ENCODE results near the gene SH3GL3. TPM values are rescaled to one million over a fixed set of nuclear protein-coding genes. Genes with fewer than 3 reads are reported as not detected.

The SH3GL3 gene
- total RNA-seq, 2 experiments from 2014 or later: not detected

DNA sequence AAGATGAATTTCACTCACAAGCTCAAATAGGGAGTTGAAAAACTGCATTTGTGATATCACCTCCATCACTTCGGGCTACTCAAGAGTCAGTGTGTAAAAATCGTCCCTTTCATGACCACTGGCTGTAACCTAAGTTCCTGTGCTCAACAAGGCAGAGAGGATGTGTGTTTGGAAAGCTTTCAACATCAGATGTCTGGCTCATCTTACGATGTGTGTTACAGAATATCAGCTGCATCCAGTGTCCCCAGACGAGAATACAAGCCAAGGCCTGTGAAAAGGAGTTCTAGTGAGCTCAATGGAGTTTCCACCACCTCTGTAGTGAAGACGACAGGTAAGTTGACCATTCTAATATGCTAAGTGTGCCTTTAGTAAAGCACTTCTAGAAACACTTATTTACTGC is 141.3 kb downstream of the SH3GL3 start:
- Histone ChIP-seq H3K36me3 (ENCODE audit: insufficient read depth, low read length) (no peaks in the 10 kb centered on the region), H3K4me1 (ENCODE audit: insufficient read depth, low read length, poor library complexity, severe bottlenecking) (no peaks in the 10 kb centered on the region), H3K4me3 (ENCODE audit: low read depth, low read length, poor library complexity, severe bottlenecking) (no peak overlapping the region), H3K79me2 (ENCODE audit: insufficient read depth, low read depth, low read length) (no peaks in the 10 kb centered on the region), H3K9me2 (ENCODE audit: insufficient read depth, low read length) (no peaks in the 10 kb centered on the region), H2AFZ (ENCODE audit: low read length) (no peak overlapping the region), H4K20me1 (ENCODE audit: insufficient read depth, low read length) (no peaks in the 10 kb centered on the region), H3K27ac (ENCODE audit: low read depth, low read length, poor library complexity, severe bottlenecking) (no peak overlapping the region), H3K4me2 (ENCODE audit: low read length) (no peak overlapping the region), H3K9me3 (ENCODE audit: low read length) (no peaks in the 10 kb centered on the region)
- TF ChIP-seq, protein P1, sequence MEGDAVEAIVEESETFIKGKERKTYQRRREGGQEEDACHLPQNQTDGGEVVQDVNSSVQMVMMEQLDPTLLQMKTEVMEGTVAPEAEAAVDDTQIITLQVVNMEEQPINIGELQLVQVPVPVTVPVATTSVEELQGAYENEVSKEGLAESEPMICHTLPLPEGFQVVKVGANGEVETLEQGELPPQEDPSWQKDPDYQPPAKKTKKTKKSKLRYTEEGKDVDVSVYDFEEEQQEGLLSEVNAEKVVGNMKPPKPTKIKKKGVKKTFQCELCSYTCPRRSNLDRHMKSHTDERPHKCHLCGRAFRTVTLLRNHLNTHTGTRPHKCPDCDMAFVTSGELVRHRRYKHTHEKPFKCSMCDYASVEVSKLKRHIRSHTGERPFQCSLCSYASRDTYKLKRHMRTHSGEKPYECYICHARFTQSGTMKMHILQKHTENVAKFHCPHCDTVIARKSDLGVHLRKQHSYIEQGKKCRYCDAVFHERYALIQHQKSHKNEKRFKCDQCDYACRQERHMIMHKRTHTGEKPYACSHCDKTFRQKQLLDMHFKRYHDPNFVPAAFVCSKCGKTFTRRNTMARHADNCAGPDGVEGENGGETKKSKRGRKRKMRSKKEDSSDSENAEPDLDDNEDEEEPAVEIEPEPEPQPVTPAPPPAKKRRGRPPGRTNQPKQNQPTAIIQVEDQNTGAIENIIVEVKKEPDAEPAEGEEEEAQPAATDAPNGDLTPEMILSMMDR (conservative IDR thresholded peaks at IDR 0.05; ENCODE audit: low read length): no peak
- POLR2A ChIA-PET: no interaction called here
- no peak for DNase-seq (ENCODE audit: low spot score)
- intact Hi-C loops (cut with micrococcal nuclease; ENCODE audit: unreplicated experiment): no loop called here
- CTCF ChIA-PET (ENCODE audit: unreplicated experiment): no interaction called here
- BruUV-seq (replicated peaks): no TSS peak

DNA sequence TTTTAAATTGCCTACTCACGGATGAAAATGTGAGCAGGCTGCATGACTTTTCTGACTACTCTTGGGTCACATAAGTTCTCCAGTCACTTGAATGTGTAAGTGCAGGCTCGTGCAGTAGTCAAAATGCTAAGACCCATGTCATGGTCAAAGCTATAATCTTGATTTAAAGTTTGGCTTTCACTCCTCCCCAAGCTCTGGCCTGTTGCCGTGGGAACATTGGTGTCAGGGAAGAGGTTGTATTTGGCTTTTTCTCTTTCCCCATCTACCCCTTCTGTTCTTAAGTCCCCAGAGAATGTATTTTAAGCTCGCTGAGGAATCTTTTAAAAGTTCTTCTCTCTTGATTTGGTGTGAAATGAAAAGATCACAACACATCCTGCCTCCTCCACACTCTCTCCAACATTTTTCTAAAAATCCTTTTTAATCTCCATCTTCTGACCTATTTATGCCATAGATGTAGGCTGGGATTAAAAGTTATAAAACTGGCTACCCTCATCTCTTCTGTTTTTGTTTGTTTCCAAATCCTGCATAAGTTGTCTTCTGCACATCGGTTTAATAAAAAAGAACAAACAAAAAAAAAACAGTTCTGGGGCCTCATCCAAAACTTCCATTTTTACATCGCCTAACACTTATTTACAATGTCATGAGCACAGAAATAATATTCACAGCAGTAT is 145.4 kb downstream of the SH3GL3 start:
- H3K9me3 ChIP-seq (ENCODE audit: low read length): no peaks in the 10 kb centered on the region
- no peaks in the 10 kb centered on the region for H3K4me1 ChIP-seq (ENCODE audit: insufficient read depth, low read length, poor library complexity, severe bottlenecking)
- no peak overlapping the region for H2AFZ ChIP-seq (ENCODE audit: low read length)
- no peaks in the 10 kb centered on the region for H4K20me1 ChIP-seq (ENCODE audit: insufficient read depth, low read length)
- H3K36me3 ChIP-seq (ENCODE audit: insufficient read depth, low read length): no peaks in the 10 kb centered on the region
- intact Hi-C loops (cut with micrococcal nuclease; ENCODE audit: unreplicated experiment): no loop called here
- TF ChIP-seq, protein P1 (conservative IDR thresholded peaks at IDR 0.05; ENCODE audit: low read length): no peak
- TF ChIP-seq EZH2phosphoT487 (IDR thresholded peaks at IDR 0.05; ENCODE audit: borderline replicate concordance, low read depth, low read length): no peak
- H3K27ac ChIP-seq (ENCODE audit: low read depth, low read length, poor library complexity, severe bottlenecking): no peak overlapping the region
- BruUV-seq (replicated peaks): no TSS peak
- H3K79me2 ChIP-seq (ENCODE audit: insufficient read depth, low read depth, low read length): no peaks in the 10 kb centered on the region
- POLR2A ChIA-PET: no interaction called here
- no peak for DNase-seq (ENCODE audit: low spot score)
- H3K9me2 ChIP-seq (ENCODE audit: insufficient read depth, low read length): no peaks in the 10 kb centered on the region
- CTCF ChIA-PET (ENCODE audit: unreplicated experiment): no interaction called here
- H3K4me3 ChIP-seq (ENCODE audit: low read depth, low read length, poor library complexity, severe bottlenecking): no peak overlapping the region
- no peak overlapping the region for H3K4me2 ChIP-seq (ENCODE audit: low read length)

DNA sequence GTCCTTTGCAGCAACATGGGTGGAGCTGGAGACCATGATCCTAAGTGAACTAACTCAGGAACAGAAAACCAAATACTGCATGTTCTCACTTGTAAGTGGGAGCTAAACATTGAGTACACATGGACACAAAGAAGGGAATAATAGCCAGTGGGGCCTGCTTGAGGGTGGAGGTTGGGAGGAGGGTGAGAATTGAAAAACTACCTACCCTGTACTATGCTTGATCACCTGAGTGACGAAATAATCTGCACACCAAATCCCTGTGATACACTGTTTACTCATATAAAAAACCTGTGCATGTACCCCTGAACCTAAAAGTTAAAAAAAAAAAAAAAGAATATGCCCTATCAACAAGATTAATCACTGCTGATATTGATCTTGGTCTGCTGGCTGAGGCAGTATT is 148.1 kb downstream of the SH3GL3 start:
- H4K20me1 ChIP-seq (ENCODE audit: insufficient read depth, low read length): no peaks in the 10 kb centered on the region
- TF ChIP-seq, protein P1 (conservative IDR thresholded peaks at IDR 0.05; ENCODE audit: low read length): no peak
- no peak for TF ChIP-seq EZH2phosphoT487 (IDR thresholded peaks at IDR 0.05; ENCODE audit: borderline replicate concordance, low read depth, low read length)
- H3K4me3 ChIP-seq (ENCODE audit: low read depth, low read length, poor library complexity, severe bottlenecking): no peak overlapping the region
- intact Hi-C loops (cut with micrococcal nuclease; ENCODE audit: unreplicated experiment): no loop called here
- no peaks in the 10 kb centered on the region for H3K9me2 ChIP-seq (ENCODE audit: insufficient read depth, low read length)
- H3K4me1 ChIP-seq (ENCODE audit: insufficient read depth, low read length, poor library complexity, severe bottlenecking): no peaks in the 10 kb centered on the region
- H3K4me2 ChIP-seq (ENCODE audit: low read length): no peak overlapping the region
- BruUV-seq (replicated peaks): no TSS peak
- CTCF ChIA-PET (ENCODE audit: unreplicated experiment): no interaction called here
- H3K36me3 ChIP-seq (ENCODE audit: insufficient read depth, low read length): no peaks in the 10 kb centered on the region
- POLR2A ChIA-PET: interaction anchor here (0.6 kb wide), 1 partner anchor 287 kb away, joined by 4 read pairs; no protein-coding TSS in a partner anchor
- H3K79me2 ChIP-seq (ENCODE audit: insufficient read depth, low read depth, low read length): no peaks in the 10 kb centered on the region
- DNase-seq (ENCODE audit: low spot score): no peak
- no peak overlapping the region for H3K27ac ChIP-seq (ENCODE audit: low read depth, low read length, poor library complexity, severe bottlenecking)
- no peaks in the 10 kb centered on the region for H3K9me3 ChIP-seq (ENCODE audit: low read length)
- H2AFZ ChIP-seq (ENCODE audit: low read length): no peak overlapping the region

Data from OCI-LY7 (cell line).